AG09309 (cell line): Measurements from ENCODE around the gene AQP12A.

Experiments used
- DNase-seq: peaks from one replicate; pipeline ENCODE4 v3.0.0-alpha.2; 2010; ENCODE audit warnings: low read depth
- H3K4me3 ChIP-seq: 2 replicates; pipeline ENCODE4 v1.5.1; 2011; ENCODE audit warnings: mild to moderate bottlenecking, low read depth, low read length, moderate library complexity; ENCODE audit not compliant: control insufficient read depth
- TF ChIP-seq, protein P1 (sequence below): IDR thresholded peaks from 2 replicates; pipeline ENCODE4 v1.5.1; 2011; ENCODE audit warnings: mild to moderate bottlenecking, low read depth, low read length, inconsistent platforms; ENCODE audit not compliant: insufficient read depth, control insufficient read depth; ENCODE audit errors: missing control alignments

The AQP12A gene

DNA sequence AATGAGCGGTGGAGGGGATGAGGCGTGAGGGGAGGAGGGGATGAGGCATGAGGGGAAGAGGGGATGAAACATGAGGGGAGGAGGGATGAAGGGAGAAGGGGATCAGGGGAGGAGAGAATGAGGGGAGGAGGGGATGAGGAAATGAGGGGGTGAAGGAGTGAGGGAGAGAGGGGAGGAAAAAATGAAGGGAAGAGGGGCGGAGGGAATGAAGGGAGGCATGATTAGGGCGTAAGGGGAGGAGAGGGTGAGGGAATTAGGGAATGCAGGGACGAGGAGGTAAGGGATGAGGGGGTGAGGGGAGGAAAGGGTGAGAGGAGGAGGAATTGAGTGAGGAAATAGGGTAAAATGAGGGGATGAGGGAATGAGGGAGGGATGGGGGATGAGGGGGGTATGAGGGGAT is 40.5 kb downstream of the AQP12A start:
- DNase-seq: no peak
- no peak overlapping the region for H3K4me3 ChIP-seq

DNA sequence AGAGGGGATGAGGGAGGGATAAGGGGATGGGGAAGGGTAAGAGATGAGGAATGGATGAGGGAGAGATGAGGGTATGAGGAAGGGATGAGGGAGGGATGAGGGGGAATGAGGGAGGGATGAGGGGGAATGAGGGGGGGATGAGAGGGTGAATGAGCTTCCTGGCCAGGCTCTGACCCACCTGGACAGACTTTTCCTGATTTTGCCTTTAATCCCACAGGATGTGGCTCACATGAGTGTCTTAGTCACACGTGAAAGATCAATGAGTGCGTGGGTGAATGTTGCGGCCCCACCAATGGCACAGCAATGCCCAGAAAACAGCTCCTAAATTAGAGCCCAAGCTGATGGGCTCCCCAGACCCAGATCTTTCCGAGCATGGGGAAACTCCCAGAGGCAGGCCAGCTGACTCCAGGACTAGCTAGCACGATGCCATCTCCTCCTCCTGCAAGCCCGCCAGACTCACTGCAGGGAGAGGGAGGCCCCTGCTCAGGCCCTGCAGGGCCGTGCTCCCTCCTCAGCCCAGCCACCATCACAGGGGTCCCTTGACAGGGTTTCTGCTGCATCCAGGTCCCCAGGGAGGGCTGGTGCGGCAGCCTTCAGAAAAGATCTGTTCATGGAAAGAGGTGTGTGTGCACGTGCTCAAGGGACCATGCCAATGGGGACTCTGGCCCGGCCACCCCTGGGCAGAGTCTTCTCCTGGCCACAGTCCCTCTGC is 41.4 kb downstream of the AQP12A start:
- TF ChIP-seq, protein P1, sequence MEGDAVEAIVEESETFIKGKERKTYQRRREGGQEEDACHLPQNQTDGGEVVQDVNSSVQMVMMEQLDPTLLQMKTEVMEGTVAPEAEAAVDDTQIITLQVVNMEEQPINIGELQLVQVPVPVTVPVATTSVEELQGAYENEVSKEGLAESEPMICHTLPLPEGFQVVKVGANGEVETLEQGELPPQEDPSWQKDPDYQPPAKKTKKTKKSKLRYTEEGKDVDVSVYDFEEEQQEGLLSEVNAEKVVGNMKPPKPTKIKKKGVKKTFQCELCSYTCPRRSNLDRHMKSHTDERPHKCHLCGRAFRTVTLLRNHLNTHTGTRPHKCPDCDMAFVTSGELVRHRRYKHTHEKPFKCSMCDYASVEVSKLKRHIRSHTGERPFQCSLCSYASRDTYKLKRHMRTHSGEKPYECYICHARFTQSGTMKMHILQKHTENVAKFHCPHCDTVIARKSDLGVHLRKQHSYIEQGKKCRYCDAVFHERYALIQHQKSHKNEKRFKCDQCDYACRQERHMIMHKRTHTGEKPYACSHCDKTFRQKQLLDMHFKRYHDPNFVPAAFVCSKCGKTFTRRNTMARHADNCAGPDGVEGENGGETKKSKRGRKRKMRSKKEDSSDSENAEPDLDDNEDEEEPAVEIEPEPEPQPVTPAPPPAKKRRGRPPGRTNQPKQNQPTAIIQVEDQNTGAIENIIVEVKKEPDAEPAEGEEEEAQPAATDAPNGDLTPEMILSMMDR: no peak
- H3K4me3 ChIP-seq: no peak overlapping the region
- DNase-seq: no peak

More for the DNA sequence above, 40.5 kb downstream of the AQP12A start:
- TF ChIP-seq, protein P1: no peak

DNA sequence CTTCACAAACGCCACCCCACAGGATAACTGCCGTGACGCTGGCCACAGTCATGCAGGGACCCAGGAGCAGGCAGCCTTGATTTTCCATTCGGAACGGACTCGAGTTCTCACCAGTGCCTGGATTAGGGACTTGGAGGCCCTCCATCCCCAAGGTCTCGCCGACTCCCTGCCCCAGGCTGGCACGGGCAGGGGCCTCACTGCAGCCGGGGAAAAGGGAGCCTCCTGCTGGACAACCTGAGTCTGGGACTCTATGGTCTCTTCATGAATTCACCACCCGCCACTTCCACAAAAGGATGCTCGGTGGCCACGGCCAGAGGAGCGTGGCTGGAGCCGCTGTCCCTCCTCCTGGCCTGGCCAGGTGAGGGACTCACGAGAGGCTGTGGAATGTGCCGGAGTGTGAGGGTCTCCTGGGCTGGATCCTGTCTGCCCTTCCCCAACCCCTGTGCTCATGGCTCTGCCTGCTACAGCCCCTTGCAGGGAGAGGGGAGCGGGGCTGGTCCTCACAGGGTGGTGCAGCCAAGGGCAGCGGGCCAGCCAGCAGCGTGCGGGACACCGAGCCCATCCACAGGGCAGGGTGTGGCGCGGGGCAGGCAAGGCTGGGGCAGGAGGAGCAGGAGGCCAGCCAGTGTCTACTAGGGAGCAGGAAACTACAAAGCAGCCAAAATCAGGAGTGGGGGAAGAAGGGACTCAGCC is 42.3 kb downstream of the AQP12A start:
- no peak overlapping the region for H3K4me3 ChIP-seq
- DNase-seq: no peak
- TF ChIP-seq, protein P1: peak; percentile 21

DNA sequence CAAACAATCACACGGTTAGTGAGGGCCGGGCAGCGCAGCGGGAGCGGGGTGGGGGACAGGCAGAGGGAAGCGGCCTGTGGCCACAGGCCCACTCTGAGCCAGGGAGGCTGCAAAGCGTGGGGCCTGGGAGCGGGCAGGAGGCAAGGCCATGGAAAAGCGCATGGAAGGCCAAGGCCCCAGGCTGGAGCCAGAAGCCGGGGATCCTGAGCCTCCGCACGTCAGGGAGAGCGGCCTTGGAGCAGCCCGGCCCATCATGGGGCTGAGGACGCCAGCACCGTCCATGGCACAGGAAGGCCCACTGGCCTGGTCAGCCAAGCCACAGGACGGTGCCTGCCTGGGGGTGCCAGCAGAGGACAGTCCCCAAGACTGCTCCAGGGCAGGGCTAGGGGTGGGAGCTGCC is 43.1 kb downstream of the AQP12A start:
- TF ChIP-seq, protein P1: no peak
- H3K4me3 ChIP-seq: no peak overlapping the region

DNA sequence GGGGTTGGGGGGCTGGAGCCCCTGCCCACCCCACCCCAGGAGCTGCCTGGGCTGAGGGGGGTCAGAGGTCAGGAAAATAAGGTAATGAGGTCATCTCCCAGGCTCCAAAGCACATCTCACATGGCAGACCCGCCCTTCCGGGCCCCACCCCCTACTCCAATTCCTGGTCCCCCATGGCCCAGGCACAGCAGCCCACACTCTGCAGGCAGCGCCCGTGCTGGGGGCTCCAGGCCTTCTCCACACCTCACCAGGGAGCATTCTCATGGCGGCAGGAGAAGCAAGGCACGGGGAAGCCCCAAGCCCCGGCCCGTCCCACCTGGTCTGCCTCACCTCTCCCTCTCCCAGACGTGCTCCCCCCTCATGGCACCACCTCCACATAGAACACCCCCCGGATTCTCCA is 43.8 kb downstream of the AQP12A start:
- no peak overlapping the region for H3K4me3 ChIP-seq
- TF ChIP-seq, protein P1: no peak
- no peak for DNase-seq

More for the DNA sequence above, 43.1 kb downstream of the AQP12A start:
- DNase-seq: no peak

DNA sequence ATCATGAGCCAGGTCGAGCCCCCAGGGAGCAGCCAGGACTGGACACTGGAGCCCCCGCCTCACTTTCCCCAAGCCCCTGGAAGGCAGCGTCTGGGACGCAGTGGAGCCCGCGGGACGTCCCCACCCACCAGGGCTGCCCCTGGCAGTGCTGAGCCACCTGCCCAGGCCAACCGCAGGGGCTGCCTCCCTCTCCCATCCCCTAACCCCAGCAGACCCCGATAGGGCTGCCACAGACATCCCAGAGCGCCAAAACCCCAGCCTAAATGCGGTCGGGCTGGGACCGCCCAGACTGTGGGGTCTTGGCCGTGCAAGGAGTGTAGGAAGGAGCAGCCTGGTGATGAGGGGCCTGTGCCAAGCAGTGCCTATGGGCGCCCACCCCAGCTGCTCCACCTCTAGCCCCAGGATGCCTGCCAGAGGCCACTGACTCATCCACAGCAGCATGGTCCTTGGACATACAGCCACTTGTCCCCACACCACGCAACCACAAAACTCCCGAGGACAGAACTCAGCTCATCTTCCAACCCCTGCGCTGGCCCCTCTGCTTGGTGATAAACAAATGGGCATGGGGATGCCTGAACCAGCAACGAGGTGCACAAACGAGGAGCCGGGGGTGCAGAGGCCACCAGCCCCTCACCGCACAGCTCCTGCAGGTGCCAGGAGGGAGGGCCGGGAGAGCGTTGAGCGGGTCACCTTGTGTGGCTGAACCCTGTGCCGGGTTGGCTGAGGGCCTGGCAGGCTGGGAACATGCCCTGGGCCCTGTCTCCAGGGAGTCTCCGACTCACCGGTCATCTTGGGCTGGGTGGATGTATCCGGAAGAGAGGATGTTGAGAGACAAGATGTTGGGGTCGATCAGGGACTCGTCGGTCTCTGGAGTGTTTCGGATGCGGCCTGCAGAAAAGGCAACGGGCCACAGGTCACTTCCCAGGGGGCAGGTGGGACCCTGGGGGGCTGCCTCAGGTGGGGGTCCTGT is 44.9 kb downstream of the AQP12A start:
- no peak for DNase-seq
- TF ChIP-seq, protein P1: no peak

More for the DNA sequence above, 44.9 kb downstream of the AQP12A start:
- no peak overlapping the region for H3K4me3 ChIP-seq
